ENCODE results near the gene STK11.
"Not testable (repeated sequence)": the region's sequence is repeated elsewhere in the genome, so short reads cannot be mapped to it uniquely, and the experiment has no call there.

The STK11 gene

GRCh38 chr19:1206864-1207450, 1.4 kb downstream of the STK11 start:
- 0 out of 2 replicates have a peak, but pooled peaks have one; percentile 7 for TF ChIP-seq MAX (IDR thresholded peaks at IDR 0.05; ENCODE audit: low read depth, low read length)
- TF ChIP-seq CTCF (IDR thresholded peaks at IDR 0.05; ENCODE audit: low read depth, low read length) = no peak
- no peak for TF ChIP-seq MYC (IDR thresholded peaks at IDR 0.05; ENCODE audit: low read depth, low read length)
- TF ChIP-seq POLR2A (IDR thresholded peaks at IDR 0.05; ENCODE audit: extremely low read depth, insufficient read length) = no peak
- DNase-seq (ENCODE audit: low read depth) = peak; percentile 64
- H3K4me3 ChIP-seq (ENCODE audit: low read depth, low read length) = peak overlapping the region; percentile 73

- H3K4me3 ChIP-seq (ENCODE audit: low read depth, low read length) = not testable (repeated sequence)
These were observed 3.3 kb downstream of the STK11 start for GRCh38 chr19:1208830-1209229.

GRCh38 chr19:1210227-1210538, 4.6 kb downstream of the STK11 start:
- DNase-seq (ENCODE audit: low read depth) = no peak
- TF ChIP-seq MYC (IDR thresholded peaks at IDR 0.05; ENCODE audit: low read depth, low read length) (no peak), CTCF (IDR thresholded peaks at IDR 0.05; ENCODE audit: low read depth, low read length) (no peak), MAX (IDR thresholded peaks at IDR 0.05; ENCODE audit: low read depth, low read length) (no peak), POLR2A (IDR thresholded peaks at IDR 0.05; ENCODE audit: extremely low read depth, insufficient read length) (no peak)
- H3K4me3 ChIP-seq (ENCODE audit: low read depth, low read length) = no peak overlapping the region

More at GRCh38 chr19:1208830-1209229, 3.3 kb downstream of the STK11 start:
- not testable (repeated sequence) for DNase-seq (ENCODE audit: low read depth)

GRCh38 chr19:1211494-1212234, 6.1 kb downstream of the STK11 start:
- no peak overlapping the region for H3K4me3 ChIP-seq (ENCODE audit: low read depth, low read length)
- no peak for DNase-seq (ENCODE audit: low read depth)
- TF ChIP-seq MYC (IDR thresholded peaks at IDR 0.05; ENCODE audit: low read depth, low read length) (no peak), CTCF (IDR thresholded peaks at IDR 0.05; ENCODE audit: low read depth, low read length) (no peak), POLR2A (IDR thresholded peaks at IDR 0.05; ENCODE audit: extremely low read depth, insufficient read length) (no peak), MAX (IDR thresholded peaks at IDR 0.05; ENCODE audit: low read depth, low read length) (no peak)

GRCh38 chr19:1213391-1214286, 8.1 kb downstream of the STK11 start:
- H3K4me3 ChIP-seq (ENCODE audit: low read depth, low read length) = no peak overlapping the region
- no peak for DNase-seq (ENCODE audit: low read depth)

More at GRCh38 chr19:1213391-1214286, 8.1 kb downstream of the STK11 start:
- no peak for TF ChIP-seq POLR2A (IDR thresholded peaks at IDR 0.05; ENCODE audit: extremely low read depth, insufficient read length)
- no peak for TF ChIP-seq MAX (IDR thresholded peaks at IDR 0.05; ENCODE audit: low read depth, low read length)
- TF ChIP-seq CTCF (IDR thresholded peaks at IDR 0.05; ENCODE audit: low read depth, low read length) = no peak
- no peak for TF ChIP-seq MYC (IDR thresholded peaks at IDR 0.05; ENCODE audit: low read depth, low read length)

Measured in NB4 (cell line).